ENCODE measurements around the gene MUC5AC.

Gene MUC5AC

GRCh38 chr11:1194231-1194976 is 36.7 kb downstream of the MUC5AC start:
- 95% methylated on average over 59 of the region's 59 CpGs for WGBS (ENCODE audit: insufficient coverage)
- Histone ChIP-seq H3K27ac (ENCODE audit: insufficient read depth in 1 of 2, low read depth in 1 of 2, low read length in 2 of 2, poor library complexity in 1 of 2, severe bottlenecking in 2 of 2) (no peak overlapping the region), H3K4me1 (ENCODE audit: control extremely low read depth in 1 of 4, control insufficient read depth in 4 of 4, insufficient read depth in 4 of 4, low read length in 3 of 4) (peaks cover 0 to 3% (median 0%) of the 10 kb centered on the region in 4 experiments), H3K9me3 (ENCODE audit: control extremely low read depth in 1 of 5, control insufficient read depth in 4 of 5, insufficient read depth in 2 of 5, low read depth in 1 of 5, low read length in 4 of 5) (no peaks in the 10 kb centered on the region), H3K27me3 (replicated peaks in 2 of 5; ENCODE audit: control insufficient read depth in 4 of 5, insufficient read depth in 5 of 5, low read length in 4 of 5) (peaks cover 0 to 6% (median 0%) of the 10 kb centered on the region in 5 experiments), H3K4me3 (ENCODE audit: control insufficient read depth in 1 of 7, extremely low read depth in 1 of 7, insufficient read depth in 4 of 7, low read depth in 2 of 7, low read length in 6 of 7) (no peak overlapping the region), H3K36me3 (ENCODE audit: control insufficient read depth in 4 of 4, insufficient read depth in 4 of 4, low read length in 3 of 4) (no peaks in the 10 kb centered on the region)
- ChIA-PET CTCF (no interaction called here), POLR2A (no interaction called here)
- no peak for DNase-seq

- Histone ChIP-seq H3K4me3 (ENCODE audit: control insufficient read depth in 1 of 7, extremely low read depth in 1 of 7, insufficient read depth in 4 of 7, low read depth in 2 of 7, low read length in 6 of 7) (no peak overlapping the region), H3K4me1 (ENCODE audit: control extremely low read depth in 1 of 4, control insufficient read depth in 4 of 4, insufficient read depth in 4 of 4, low read length in 3 of 4) (peaks cover 0 to 3% (median 0%) of the 10 kb centered on the region in 4 experiments), H3K9me3 (ENCODE audit: control extremely low read depth in 1 of 5, control insufficient read depth in 4 of 5, insufficient read depth in 2 of 5, low read depth in 1 of 5, low read length in 4 of 5) (no peaks in the 10 kb centered on the region), H3K27ac (ENCODE audit: insufficient read depth in 1 of 2, low read depth in 1 of 2, low read length in 2 of 2, poor library complexity in 1 of 2, severe bottlenecking in 2 of 2) (no peak overlapping the region), H3K27me3 (replicated peaks in 2 of 5; ENCODE audit: control insufficient read depth in 4 of 5, insufficient read depth in 5 of 5, low read length in 4 of 5) (peaks cover 0 to 6% (median 0%) of the 10 kb centered on the region in 5 experiments), H3K36me3 (ENCODE audit: control insufficient read depth in 4 of 4, insufficient read depth in 4 of 4, low read length in 3 of 4) (no peaks in the 10 kb centered on the region)
- DNase-seq: no peak
- WGBS (ENCODE audit: insufficient coverage): 93% methylated on average over 28 of the region's 32 CpGs
- ChIA-PET POLR2A (no interaction called here), CTCF (no interaction called here)
These were observed 37.4 kb downstream of the MUC5AC start for GRCh38 chr11:1194977-1195681.

DNA sequence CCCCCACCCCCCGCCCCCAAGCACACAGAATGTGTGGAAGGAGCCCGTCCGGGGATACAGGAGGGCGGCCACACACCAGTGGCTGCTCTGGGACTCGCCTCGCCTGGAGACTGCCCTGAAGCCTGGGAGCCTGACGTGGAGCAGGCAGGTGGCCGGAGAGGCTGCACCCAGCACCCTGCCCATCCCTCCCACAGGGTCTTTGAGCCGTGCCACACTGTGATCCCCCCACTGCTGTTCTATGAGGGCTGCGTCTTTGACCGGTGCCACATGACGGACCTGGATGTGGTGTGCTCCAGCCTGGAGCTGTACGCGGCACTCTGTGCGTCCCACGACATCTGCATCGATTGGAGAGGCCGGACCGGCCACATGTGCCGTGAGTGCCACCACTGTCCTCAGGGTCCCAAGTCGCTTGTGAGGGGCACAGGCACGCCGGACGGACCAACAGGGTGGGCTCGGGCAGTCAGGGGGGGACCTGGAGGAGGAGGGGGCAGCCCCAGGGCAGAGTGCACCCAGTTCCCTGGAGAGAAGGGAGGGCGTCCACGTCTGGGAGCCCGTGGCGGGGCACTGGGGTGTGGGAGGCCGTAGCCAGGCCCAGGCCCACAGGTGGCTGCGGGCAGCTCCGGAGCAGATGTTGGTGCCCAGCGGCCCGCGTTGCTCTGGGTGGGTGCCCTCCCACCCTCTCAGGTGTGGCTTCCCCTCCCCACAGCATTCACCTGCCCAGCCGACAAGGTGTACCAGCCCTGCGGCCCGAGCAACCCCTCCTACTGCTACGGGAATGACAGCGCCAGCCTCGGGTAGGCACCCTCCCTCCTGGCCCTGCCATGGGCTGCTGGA is 38.1 kb downstream of the MUC5AC start:
- Histone ChIP-seq H3K9me3 (ENCODE audit: control extremely low read depth in 1 of 5, control insufficient read depth in 4 of 5, insufficient read depth in 2 of 5, low read depth in 1 of 5, low read length in 4 of 5) (no peaks in the 10 kb centered on the region), H3K4me1 (ENCODE audit: control extremely low read depth in 1 of 4, control insufficient read depth in 4 of 4, insufficient read depth in 4 of 4, low read length in 3 of 4) (no peaks in the 10 kb centered on the region), H3K27ac (ENCODE audit: insufficient read depth in 1 of 2, low read depth in 1 of 2, low read length in 2 of 2, poor library complexity in 1 of 2, severe bottlenecking in 2 of 2) (no peak overlapping the region), H3K36me3 (ENCODE audit: control insufficient read depth in 4 of 4, insufficient read depth in 4 of 4, low read length in 3 of 4) (no peaks in the 10 kb centered on the region), H3K27me3 (replicated peaks in 2 of 5; ENCODE audit: control insufficient read depth in 4 of 5, insufficient read depth in 5 of 5, low read length in 4 of 5) (peaks cover 0 to 10% (median 0%) of the 10 kb centered on the region in 5 experiments), H3K4me3 (ENCODE audit: control insufficient read depth in 1 of 7, extremely low read depth in 1 of 7, insufficient read depth in 4 of 7, low read depth in 2 of 7, low read length in 6 of 7) (no peak overlapping the region)
- DNase-seq: no peak
- 95% methylated on average over 29 of the region's 41 CpGs for WGBS (ENCODE audit: insufficient coverage)
- POLR2A ChIA-PET: no interaction called here
- CTCF ChIA-PET: no interaction called here

DNA sequence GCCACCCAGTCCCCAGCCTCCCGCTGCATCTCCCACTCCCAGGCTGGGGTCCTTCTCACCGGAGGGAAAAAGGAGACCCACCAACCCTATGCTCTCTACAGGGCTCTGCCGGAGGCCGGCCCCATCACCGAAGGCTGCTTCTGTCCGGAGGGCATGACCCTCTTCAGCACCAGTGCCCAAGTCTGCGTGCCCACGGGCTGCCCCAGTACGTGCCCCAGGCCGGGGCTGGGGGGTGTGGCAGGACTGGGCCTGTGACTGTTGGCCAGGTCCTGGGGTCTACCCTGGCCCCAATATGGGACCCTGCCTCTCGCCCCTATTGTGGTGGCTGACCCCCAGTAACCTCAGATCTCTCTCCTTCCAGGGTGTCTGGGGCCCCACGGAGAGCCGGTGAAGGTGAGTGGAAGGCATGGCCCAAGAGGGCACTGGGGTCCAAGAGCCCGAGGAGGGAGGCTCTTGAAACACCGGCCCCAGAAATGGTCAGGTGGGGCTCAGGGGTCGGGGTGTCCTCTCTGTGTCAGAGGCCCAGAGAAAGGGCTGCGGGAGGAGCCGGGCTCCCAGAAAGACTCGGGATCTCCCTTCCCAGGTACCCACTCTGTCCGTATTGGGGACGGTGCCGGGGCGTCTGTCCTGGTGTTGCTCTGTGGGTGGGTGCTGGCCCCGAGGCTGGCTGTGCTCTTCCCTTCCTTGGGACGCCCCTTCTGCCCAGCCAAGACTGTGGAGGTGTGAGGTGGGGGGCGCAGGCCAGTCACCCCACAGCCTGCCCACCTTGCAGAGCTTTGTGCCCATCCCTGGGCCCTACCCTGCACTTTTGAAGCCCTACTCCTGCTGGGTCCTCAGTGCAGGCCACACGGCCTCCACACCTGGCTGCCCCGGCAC is 39.0 kb downstream of the MUC5AC start:
- no peak overlapping the region for H3K27ac ChIP-seq (ENCODE audit: insufficient read depth in 1 of 2, low read depth in 1 of 2, low read length in 2 of 2, poor library complexity in 1 of 2, severe bottlenecking in 2 of 2)
- H3K4me3 ChIP-seq (ENCODE audit: control insufficient read depth in 1 of 7, extremely low read depth in 1 of 7, insufficient read depth in 4 of 7, low read depth in 2 of 7, low read length in 6 of 7): no peak overlapping the region
- no peaks in the 10 kb centered on the region for H3K9me3 ChIP-seq (ENCODE audit: control extremely low read depth in 1 of 5, control insufficient read depth in 4 of 5, insufficient read depth in 2 of 5, low read depth in 1 of 5, low read length in 4 of 5)
- DNase-seq: no peak
- peaks cover 0 to 10% (median 0%) of the 10 kb centered on the region in 5 experiments for H3K27me3 ChIP-seq (replicated peaks in 2 of 5; ENCODE audit: control insufficient read depth in 4 of 5, insufficient read depth in 5 of 5, low read length in 4 of 5)
- no peaks in the 10 kb centered on the region for H3K4me1 ChIP-seq (ENCODE audit: control extremely low read depth in 1 of 4, control insufficient read depth in 4 of 4, insufficient read depth in 4 of 4, low read length in 3 of 4)
- WGBS (ENCODE audit: insufficient coverage): 82% methylated on average over 16 of the region's 28 CpGs
- ChIA-PET CTCF (no interaction called here), POLR2A (interaction anchor here (0.6 kb wide), 1 partner anchor 302 kb away, joined by 3 read pairs; no protein-coding TSS in a partner anchor)
- no peaks in the 10 kb centered on the region for H3K36me3 ChIP-seq (ENCODE audit: control insufficient read depth in 4 of 4, insufficient read depth in 4 of 4, low read length in 3 of 4)

GRCh38 chr11:1197431-1197885 is 39.7 kb downstream of the MUC5AC start:
- no peaks in the 10 kb centered on the region for H3K4me1 ChIP-seq (ENCODE audit: control extremely low read depth in 1 of 4, control insufficient read depth in 4 of 4, insufficient read depth in 4 of 4, low read length in 3 of 4)
- WGBS (ENCODE audit: insufficient coverage): 89% methylated on average over 19 of the region's 29 CpGs
- no peak for DNase-seq
- no peak overlapping the region for H3K4me3 ChIP-seq (ENCODE audit: control insufficient read depth in 1 of 7, extremely low read depth in 1 of 7, insufficient read depth in 4 of 7, low read depth in 2 of 7, low read length in 6 of 7)
- CTCF ChIA-PET: no interaction called here
- no peak overlapping the region for H3K27ac ChIP-seq (ENCODE audit: insufficient read depth in 1 of 2, low read depth in 1 of 2, low read length in 2 of 2, poor library complexity in 1 of 2, severe bottlenecking in 2 of 2)
- no peaks in the 10 kb centered on the region for H3K9me3 ChIP-seq (ENCODE audit: control extremely low read depth in 1 of 5, control insufficient read depth in 4 of 5, insufficient read depth in 2 of 5, low read depth in 1 of 5, low read length in 4 of 5)
- H3K27me3 ChIP-seq (replicated peaks in 2 of 5; ENCODE audit: control insufficient read depth in 4 of 5, insufficient read depth in 5 of 5, low read length in 4 of 5): peaks cover 0 to 10% (median 0%) of the 10 kb centered on the region in 5 experiments
- no peaks in the 10 kb centered on the region for H3K36me3 ChIP-seq (ENCODE audit: control insufficient read depth in 4 of 4, insufficient read depth in 4 of 4, low read length in 3 of 4)
- POLR2A ChIA-PET: interaction anchor here (0.6 kb wide), 1 partner anchor 301 kb away, joined by 3 read pairs; no protein-coding TSS in a partner anchor

DNA sequence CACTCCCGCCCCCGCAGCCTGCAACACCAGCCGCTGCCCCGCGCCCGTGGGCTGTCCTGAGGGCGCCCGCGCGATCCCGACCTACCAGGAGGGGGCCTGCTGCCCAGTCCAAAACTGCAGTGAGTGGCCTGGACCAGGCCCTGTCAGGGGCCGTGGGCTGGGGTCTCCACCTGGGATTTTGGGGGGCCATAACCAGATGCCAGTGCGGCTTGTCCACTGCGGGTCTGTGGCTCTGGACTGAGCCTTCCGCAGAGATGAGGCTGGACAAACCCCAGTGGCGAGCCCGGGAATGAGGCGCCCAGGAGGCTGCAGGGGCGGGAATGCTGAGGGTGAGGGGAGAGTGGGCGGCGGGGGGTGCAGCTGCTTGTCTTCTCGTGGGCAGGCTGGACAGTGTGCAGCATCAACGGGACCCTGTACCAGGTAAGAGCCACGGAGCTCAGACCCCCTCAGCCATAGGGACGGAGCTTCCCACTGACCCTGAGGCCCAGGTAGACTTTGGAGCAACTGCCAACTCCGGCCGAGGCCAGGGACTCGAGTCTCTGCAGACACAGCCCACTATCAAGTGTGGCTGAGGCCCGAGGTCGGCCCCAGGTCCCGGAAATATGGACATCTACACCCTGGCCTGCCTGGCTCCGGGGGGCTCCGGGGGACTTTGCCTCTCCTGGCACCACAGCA is 40.3 kb downstream of the MUC5AC start:
- Histone ChIP-seq H3K27me3 (replicated peaks in 2 of 5; ENCODE audit: control insufficient read depth in 4 of 5, insufficient read depth in 5 of 5, low read length in 4 of 5) (peaks cover 0 to 10% (median 0%) of the 10 kb centered on the region in 5 experiments), H3K36me3 (ENCODE audit: control insufficient read depth in 4 of 4, insufficient read depth in 4 of 4, low read length in 3 of 4) (no peaks in the 10 kb centered on the region), H3K4me3 (ENCODE audit: control insufficient read depth in 1 of 7, extremely low read depth in 1 of 7, insufficient read depth in 4 of 7, low read depth in 2 of 7, low read length in 6 of 7) (no peak overlapping the region), H3K27ac (ENCODE audit: insufficient read depth in 1 of 2, low read depth in 1 of 2, low read length in 2 of 2, poor library complexity in 1 of 2, severe bottlenecking in 2 of 2) (no peak overlapping the region), H3K9me3 (ENCODE audit: control extremely low read depth in 1 of 5, control insufficient read depth in 4 of 5, insufficient read depth in 2 of 5, low read depth in 1 of 5, low read length in 4 of 5) (no peaks in the 10 kb centered on the region), H3K4me1 (ENCODE audit: control extremely low read depth in 1 of 4, control insufficient read depth in 4 of 4, insufficient read depth in 4 of 4, low read length in 3 of 4) (no peaks in the 10 kb centered on the region)
- POLR2A ChIA-PET: no interaction called here
- WGBS (ENCODE audit: insufficient coverage): 82% methylated on average over 27 of the region's 33 CpGs
- CTCF ChIA-PET: no interaction called here
- no peak for DNase-seq

All from common myeloid progenitor, CD34-positive (primary cell).